ENCODE measurements around the gene MICAL1.
"Not testable (repeated sequence)": the region's sequence is repeated elsewhere in the genome, so short reads cannot be mapped to it uniquely, and the experiment has no call there.

Gene MICAL1

DNA sequence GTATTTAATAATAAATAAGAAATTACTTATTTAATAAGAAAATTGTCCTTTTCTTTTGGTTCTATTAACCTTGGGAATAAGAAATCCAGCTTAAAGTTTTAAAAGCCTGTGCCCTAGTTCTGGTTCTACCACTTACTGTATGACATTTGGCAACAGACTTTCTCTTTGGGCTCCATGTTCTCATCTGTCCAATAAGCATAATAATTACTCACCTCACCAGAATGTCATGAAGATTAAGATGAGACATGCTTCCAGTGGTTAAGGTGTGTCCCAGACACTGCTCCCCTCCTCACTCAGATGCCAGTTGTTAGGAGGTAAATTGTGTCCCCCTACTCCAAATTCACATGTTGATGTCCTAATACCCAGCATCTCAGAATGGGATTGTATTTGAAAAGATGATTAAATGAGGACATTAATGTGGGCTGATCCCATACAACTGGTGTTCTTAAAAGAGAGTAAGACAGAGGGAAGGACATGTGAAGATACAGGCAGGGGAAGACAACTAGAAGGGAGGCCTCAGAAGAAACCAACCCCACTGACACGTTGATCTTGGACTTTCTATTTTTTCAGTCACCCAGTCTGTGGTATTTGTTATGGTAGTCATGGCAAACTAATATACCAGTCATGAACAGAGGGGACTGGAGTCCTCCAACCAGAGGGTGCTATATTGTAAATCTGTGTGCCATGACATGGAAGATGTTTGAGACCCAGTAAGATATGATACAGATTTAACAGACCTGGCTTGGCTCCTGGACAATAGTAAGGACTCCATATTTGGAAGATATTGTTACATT, 6.4 kb upstream of the MICAL1 start:
- ChIA-PET POLR2A (no interaction called here), CTCF (interaction anchor here (1.4 to 6.2 kb wide), 2 partner anchors 9 to 14 kb away, joined by 4 to 45 read pairs; no protein-coding TSS in a partner anchor)
- DNase-seq (ENCODE audit: extremely low spot score): no peak
- TF ChIP-seq, protein P1, sequence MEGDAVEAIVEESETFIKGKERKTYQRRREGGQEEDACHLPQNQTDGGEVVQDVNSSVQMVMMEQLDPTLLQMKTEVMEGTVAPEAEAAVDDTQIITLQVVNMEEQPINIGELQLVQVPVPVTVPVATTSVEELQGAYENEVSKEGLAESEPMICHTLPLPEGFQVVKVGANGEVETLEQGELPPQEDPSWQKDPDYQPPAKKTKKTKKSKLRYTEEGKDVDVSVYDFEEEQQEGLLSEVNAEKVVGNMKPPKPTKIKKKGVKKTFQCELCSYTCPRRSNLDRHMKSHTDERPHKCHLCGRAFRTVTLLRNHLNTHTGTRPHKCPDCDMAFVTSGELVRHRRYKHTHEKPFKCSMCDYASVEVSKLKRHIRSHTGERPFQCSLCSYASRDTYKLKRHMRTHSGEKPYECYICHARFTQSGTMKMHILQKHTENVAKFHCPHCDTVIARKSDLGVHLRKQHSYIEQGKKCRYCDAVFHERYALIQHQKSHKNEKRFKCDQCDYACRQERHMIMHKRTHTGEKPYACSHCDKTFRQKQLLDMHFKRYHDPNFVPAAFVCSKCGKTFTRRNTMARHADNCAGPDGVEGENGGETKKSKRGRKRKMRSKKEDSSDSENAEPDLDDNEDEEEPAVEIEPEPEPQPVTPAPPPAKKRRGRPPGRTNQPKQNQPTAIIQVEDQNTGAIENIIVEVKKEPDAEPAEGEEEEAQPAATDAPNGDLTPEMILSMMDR (IDR thresholded peaks at IDR 0.05; ENCODE audit: control extremely low read depth, extremely low read depth, low read depth, missing control alignments): no peak

- CTCF ChIA-PET: interaction anchor here (1.2 to 6.2 kb wide), 4 partner anchors 10 to 78 kb away, joined by 4 to 45 read pairs (median 4); no protein-coding TSS in a partner anchor
- DNase-seq (ENCODE audit: extremely low spot score); POLR2A ChIA-PET: not testable (repeated sequence)
Observed at GRCh38 chr6:109461205-109461604, 5.6 kb upstream of the MICAL1 start.

DNA sequence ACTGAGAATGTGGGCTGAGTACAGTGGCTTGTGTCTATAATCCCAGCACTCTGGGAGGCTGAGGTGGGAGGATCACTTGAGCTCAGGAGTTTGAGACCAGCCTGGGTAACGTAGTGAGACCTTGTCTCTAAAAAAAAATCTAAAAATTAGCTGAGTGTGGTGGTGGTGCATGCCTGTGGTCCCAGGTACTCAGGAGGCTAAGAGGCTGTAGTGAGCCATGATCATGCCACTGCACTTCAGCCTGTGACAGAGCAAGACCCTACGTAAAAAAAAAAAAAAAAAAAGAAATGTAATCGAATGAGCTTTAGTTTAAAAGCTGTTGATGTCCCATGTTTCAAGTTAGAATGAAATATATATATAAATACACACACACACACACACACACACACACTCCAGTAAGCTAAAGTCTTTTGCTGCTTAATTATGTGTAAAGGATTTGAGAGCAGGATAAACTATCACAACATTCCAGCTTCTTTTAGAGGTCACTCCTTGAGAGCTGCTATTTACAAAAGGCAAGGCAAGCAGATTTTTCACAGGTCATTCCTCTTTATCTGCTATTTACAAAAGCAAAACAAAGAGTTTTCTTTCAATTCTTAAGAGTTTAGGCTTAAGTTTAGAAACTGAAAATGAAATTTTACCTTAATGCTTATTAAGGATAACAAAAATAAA, 4.7 kb upstream of the MICAL1 start:
- TF ChIP-seq, protein P1 (IDR thresholded peaks at IDR 0.05; ENCODE audit: control extremely low read depth, extremely low read depth, low read depth, missing control alignments): no peak
- POLR2A ChIA-PET: interaction anchor here (0.7 to 1.2 kb wide), 2 partner anchors 9 to 1532 kb away, joined by 3 to 6 read pairs; no protein-coding TSS in a partner anchor
- CTCF ChIA-PET: interaction anchor here (0.8 to 6.2 kb wide), 7 partner anchors 11 to 578 kb away, joined by 3 to 45 read pairs (median 4); partner anchors contain the start of genes PPIL6 and SMPD2
- no peak for DNase-seq (ENCODE audit: extremely low spot score)

- CTCF ChIA-PET: interaction anchor here (0.8 to 6.2 kb wide), 6 partner anchors 9 to 79 kb away, joined by 3 to 45 read pairs (median 4); partner anchors contain the start of genes PPIL6 and SMPD2
- POLR2A ChIA-PET: no interaction called here
- DNase-seq (ENCODE audit: extremely low spot score): peak; percentile 50
- TF ChIP-seq, protein P1 (IDR thresholded peaks at IDR 0.05; ENCODE audit: control extremely low read depth, extremely low read depth, low read depth, missing control alignments): no peak
Observed at GRCh38 chr6:109458774-109459531, 3.4 kb upstream of the MICAL1 start.

DNA sequence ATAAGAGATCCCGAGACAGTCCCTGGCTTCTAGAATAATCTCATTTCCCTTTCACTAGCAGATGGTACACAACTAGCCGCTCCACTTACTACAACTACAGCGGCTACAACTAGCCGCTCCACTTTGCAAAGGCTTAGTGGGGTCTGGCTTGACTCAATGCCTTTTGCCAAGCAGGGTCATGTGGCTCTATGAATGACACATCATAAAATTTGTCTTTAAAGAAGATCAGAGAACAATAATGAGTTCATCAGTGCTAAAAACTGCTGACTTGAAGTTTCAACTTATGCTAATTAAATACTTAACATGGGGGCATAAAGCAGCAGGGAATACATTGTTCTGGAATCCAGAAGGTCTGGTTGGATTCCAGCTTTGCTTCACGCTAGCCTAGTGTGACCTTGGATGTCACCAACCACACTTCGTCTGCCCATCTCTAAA, 2.0 kb upstream of the MICAL1 start:
- DNase-seq (ENCODE audit: extremely low spot score): no peak
- ChIA-PET CTCF (interaction anchor here (2.3 to 6.2 kb wide), 3 partner anchors 14 to 270 kb away, joined by 5 to 45 read pairs (median 9); partner anchors contain the start of genes PPIL6 and SMPD2), POLR2A (no interaction called here)

DNA sequence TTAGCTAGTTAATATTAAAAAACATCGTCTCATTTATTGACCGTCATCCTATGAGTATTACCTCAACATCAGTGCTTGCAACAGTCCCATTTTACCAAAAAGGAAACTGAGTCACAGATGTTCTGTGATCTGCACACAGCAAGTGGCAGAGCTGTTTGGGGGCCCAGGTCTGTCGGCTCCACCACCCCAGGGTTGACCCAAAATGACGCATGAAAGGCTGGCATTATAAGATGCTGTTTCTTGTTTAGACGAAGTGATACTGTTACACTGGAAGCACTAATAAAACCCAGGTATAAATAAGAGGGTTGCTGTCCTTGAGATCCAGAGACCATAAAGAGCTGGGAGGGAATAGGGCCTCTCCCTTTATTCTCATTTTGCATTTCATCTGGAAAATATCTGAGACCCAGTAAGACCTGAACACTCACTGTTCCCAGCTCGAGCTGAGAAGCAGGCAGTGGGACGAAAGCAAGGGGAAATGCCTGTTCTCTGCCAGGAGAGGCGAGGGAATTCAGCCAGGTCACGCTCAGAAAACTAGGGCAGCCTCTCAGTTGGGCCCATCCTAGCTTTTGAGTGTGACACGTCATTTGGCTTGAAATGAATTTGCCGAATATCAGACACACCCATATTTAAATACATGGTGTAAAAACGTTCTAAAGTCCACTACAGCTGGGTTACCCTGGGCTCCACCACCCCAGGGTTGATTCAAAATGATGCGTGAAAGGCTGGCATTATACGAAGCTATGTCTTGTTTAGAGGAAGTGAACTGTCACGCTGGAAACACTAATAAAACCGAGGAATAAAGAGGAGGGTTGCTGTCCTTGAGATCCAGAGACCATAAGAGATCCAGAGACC, 1.4 kb upstream of the MICAL1 start:
- ChIA-PET POLR2A (no interaction called here), CTCF (interaction anchor here (2.3 to 6.2 kb wide), 3 partner anchors 14 to 269 kb away, joined by 5 to 45 read pairs (median 9); partner anchors contain the start of genes PPIL6 and SMPD2)
- peak; percentile 18 for DNase-seq (ENCODE audit: extremely low spot score)
- TF ChIP-seq, protein P1 (IDR thresholded peaks at IDR 0.05; ENCODE audit: control extremely low read depth, extremely low read depth, low read depth, missing control alignments): no peak

More for the DNA sequence above, 2.0 kb upstream of the MICAL1 start:
- TF ChIP-seq, protein P1 (IDR thresholded peaks at IDR 0.05; ENCODE audit: control extremely low read depth, extremely low read depth, low read depth, missing control alignments): no peak

Measured in GM10248 (cell line).